Thyroid gland (tissue), 4 donors: ENCODE data around the gene KCNF1.

ENCODE experiments used
- CTCF ChIP-seq, 6 experiments: fragments of 200-600 bp in 3 of 6; fragments of 450-650 bp in 3 of 6; sonication (generic) in 3 of 6; IDR thresholded peaks; one replicate each; pipeline ENCODE4 v1.5.1; 2016 to 2019; ENCODE audit warnings: antibody characterized with exemption in 6 of 6, mild to moderate bottlenecking in 2 of 6, inconsistent platforms in 1 of 6, moderate library complexity in 1 of 6
- POLR2A ChIP-seq, 2 donors: fragments of 450-650 bp; IDR thresholded peaks; one replicate each; pipeline ENCODE4 v1.6.1; 2017; ENCODE audit warnings: antibody characterized with exemption in 2 of 2, mild to moderate bottlenecking in 2 of 2, moderate library complexity in 1 of 2

DNA sequence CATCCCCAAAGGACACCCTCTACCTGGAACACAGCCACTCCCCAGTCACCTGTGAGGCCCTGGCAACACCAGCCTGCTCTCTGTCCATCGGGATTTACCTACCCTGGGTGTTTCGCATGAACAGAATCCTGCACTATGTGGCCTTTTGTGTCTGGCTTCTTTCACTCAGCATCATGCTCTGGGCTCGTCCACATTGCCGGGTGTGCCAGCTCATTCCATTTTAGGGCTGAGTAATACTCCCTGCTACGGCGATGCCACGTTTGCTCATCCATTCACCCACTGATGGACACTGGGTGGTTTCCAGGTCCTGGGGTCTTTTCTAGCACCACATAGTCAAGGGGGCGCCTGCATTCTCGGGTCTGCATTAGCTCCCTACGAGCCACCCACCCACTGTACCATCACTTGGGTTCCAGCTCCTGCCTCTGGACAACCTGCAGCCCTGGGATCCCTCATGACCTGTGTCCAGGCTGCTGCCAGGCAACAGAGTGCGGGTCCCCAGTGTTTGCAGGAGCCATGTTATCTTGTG, 22.0 kb downstream of the KCNF1 start:
- TF ChIP-seq CTCF (IDR thresholded peaks at IDR 0.05) (no peak), POLR2A (IDR thresholded peaks at IDR 0.05) (no peak)
